GM18520 (cell line): ENCODE data around the gene FAM180A.
"Not testable (repeated sequence)": the region's sequence is repeated elsewhere in the genome, so short reads cannot be mapped to it uniquely, and the experiment has no call there.

ENCODE experiments used
- ATAC-seq: cut with Tn5 transposase; IDR thresholded peaks from one replicate; pipeline ENCODE4 v1.9.1; 2021; ENCODE audit not compliant: unreplicated experiment

The FAM180A gene

DNA sequence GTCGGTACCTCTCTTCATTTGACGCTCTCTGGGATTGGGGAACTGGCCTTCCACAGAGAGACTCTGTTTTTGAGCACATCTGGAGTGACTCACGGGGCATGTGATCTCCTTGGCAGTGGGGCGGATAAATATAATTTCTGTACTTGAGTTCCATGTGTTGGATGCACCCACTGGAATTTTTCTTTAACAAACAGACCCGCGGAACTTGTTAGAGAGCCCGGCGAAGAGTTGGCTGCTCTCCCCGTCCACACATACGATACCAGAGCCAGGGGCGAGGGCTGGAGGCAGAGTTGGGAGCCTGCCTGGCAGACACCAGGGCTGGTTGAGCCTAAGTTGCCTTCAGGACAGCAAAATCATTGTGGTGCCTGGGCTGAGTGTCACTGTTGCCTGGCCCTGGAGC lies at the start of gene FAM180A:
Gene FAM180A (minus strand): TSS at position 44 of the 400 bp plus-strand sequence. CDS start 233 bp downstream, outside the sequence.
- ATAC-seq: no peak

DNA sequence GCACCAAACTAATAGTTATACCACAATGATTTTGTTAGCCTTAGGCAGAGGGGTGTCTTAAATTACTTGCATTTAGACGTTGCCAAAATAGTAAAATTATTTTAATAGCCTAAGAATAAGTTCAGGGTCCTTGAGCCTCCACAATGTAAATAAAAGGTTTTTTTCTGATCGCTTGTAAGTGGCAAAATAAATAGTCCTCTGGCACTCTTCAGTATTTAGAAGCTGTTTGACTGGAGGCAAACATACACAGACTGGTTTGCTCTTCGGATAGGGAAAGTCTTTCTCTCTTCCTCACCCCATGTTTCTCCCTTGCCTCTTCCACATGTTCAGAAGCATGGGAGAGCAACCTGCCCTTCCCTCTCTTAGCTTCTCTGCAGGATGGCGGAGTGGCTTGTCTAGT lies 49.5 kb upstream of the FAM180A start:
- no peak for ATAC-seq

DNA sequence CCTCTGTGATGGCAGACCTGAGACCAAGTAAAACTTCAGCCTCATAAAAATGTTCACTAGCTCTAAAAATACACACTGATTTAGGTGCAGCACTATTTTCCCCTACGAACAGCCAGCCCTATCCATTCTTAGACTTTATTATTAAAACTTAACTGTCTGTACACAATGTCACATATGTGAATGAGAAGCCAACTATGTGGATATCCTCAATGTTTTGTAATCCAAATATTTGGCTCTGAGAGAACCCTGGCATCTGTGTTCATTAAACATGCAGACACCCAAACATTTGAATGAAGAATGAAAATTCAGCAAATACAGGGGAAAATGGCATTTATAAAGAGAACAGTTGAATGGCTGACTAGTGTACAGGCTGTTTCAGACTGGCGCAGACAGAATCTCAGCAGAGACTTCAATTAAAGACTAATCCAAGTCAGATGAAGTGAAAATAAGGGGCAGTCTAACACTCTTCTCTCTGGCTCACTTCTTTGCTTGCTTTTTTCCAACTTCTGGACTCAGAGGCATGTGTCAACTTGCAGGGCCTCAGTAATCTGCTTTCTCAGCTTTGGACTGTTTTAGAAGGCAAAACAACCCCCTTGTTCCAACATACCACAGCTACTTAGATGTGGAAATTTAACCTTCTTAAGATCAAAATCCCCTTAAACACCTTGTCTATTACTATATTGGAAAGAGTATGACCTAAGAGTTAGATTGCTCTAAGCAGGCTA lies 47.4 kb upstream of the FAM180A start:
- ATAC-seq: no peak

DNA sequence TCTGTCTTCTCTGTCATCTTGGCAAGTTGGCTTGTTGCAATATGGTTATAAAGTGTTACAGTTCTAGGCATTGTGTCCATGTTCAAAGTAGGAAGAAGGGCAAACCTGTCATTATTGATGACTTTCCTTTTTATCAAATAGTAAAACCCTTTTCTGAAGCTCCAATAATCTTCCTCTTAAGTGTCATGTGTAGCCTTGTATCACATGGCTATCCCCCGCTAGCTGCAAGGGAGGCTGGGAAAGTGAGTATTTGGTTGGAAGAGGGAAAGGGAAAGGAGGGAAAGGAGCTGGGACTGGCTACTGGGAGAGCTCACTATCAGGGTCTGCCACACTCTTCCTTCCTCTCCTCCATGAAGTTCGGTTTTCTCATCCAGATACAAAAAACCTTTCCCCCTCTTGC lies 45.2 kb upstream of the FAM180A start:
- ATAC-seq: no peak

- ATAC-seq: no peak
These were observed 44.3 kb upstream of the FAM180A start for GRCh38 chr7:135792866-135793265.

DNA sequence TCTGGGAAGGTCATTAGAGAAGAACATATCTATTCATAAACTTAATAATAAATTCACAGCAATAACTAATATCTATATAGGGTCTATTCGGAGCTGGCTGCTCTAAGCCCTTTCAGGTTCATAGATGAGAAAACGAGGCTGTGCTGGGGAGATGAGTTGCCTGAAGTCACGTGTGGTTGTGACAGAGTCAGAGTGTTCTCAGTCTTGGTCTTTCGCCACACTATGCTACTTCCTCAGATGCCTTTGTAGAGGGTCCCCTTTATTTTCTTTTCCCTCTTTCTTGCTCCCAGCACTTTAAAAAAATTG lies 43.7 kb upstream of the FAM180A start:
- ATAC-seq: no peak

DNA sequence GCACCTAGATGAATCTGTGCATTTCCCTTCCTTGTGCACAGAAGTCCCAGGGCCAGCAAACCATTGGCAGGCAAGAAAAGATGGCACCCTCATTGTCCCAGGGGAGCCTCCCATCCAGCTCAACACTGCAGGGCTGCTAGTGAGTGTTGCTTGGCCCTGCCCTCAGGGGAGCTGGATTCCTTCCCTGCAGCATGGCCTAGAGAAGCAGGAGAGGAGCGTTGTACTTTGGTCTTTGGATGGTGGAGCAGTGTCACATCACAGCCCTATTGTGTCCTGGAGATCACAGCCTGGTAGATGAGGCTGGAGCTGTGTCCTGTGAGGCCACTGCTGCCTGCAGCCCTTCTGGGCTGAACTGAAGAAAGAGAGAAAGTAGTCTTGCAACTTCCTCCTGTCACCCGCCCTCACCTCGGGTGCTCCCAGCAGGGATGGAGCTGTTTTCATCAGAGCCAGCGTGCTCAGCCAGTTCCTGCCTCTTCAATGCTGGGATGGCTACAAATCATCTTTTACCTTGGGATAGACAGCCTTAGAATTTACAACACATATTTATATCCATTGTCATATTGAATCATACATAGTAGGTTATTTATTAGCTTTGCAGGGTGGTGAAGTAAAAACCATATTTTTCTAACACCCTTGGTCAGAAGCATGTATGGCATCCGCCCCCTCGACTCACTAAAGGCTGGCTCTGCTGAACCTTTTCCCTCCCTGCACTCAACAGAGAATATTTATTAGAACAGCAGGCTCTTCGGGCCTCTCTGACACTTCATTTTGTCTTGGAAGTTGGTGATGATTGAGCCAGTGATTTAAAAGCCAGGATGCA lies 43.1 kb upstream of the FAM180A start:
- no peak for ATAC-seq

DNA sequence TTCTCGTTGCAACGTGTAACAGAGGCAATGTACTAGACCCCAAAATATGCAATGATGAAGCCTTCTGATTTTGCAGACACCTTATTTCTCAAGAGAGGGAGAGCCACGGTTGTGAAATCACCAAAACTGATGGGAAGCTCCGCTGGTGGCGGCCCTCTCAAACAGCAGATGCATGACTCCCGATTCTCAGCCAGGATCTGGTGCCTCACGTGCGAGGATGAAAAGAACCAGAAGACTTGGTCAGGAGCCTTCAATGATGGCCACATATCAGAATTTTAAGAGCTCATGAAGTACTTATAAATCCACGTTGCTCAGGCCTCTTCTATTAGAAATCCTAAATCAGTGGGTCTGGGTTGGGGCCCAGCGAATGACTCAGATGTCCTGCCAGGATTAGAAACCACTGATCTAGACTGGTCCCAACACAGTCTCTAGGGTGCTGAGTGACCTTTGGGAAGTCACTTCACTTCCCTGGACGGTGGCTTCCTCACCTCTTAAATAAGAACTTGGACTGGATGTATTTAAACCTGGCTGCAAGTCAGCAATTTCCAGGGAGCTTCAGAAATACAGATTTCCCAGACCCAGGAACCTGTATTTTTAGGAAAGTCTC lies 41.9 kb upstream of the FAM180A start:
- ATAC-seq: no peak

GRCh38 chr7:135789956-135790355 lies 41.3 kb upstream of the FAM180A start:
- ATAC-seq: no peak

GRCh38 chr7:135789431-135789830 lies 40.8 kb upstream of the FAM180A start:
- ATAC-seq: no peak

GRCh38 chr7:135786911-135787310 lies 38.3 kb upstream of the FAM180A start:
- ATAC-seq: no peak

GRCh38 chr7:135785065-135785464 lies 36.5 kb upstream of the FAM180A start:
- ATAC-seq: no peak

DNA sequence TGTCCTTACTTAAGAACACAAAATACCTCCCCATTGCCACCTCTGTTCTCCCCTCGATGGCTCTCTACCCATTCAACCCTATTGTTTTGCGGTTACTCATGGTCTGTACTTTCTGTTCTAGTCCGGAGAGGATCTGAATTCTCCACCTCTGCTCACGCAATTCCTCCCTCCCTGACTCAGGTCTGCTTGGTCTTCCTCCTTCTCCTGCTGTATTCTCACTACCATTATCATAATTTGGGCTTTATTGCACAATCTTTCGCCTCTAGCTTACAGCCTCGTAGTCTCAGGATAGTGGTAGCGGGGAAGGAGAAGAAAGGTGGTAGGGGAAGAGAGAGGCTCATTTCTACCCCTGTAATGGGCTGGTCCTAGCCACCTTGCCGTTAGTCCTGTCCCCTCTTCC lies 35.4 kb upstream of the FAM180A start:
- no peak for ATAC-seq

GRCh38 chr7:135782801-135783200 lies 34.2 kb upstream of the FAM180A start:
- ATAC-seq: no peak

- ATAC-seq: no peak
These were observed 33.8 kb upstream of the FAM180A start for GRCh38 chr7:135782377-135782776.

DNA sequence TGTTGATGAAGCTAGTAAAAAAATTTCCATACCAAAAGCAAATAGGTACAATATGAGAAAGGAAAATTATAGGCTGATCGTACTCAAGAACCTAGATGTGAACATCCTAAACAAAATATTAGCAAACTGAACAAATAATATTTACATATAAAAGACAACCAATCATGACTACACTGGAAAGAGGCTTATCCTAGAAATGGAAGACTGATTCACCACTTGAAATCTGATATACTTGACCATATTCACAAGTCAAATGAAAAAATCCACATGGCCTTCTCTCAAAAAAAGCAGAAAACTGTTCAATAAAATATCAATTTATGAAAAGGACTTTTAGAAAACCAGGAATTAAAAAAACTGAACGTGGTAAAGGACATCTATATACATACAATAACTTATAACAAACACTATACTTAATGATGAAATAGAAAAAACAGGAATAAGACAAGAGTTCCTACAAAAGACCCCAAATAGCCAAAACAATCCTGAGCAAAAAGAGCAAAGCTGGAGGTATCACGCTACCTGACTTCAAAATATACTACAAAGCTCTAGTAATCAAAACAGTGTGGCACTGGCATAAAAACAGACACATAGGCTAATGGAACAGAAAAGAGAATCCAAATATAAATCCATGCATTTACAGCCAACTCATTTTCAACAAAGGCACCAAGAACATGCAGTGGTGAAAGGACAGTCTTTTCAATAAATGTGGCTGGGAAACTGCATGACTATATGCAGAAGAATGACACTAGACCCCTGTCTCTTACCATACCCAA lies 29.2 kb upstream of the FAM180A start:
- no peak for ATAC-seq

DNA sequence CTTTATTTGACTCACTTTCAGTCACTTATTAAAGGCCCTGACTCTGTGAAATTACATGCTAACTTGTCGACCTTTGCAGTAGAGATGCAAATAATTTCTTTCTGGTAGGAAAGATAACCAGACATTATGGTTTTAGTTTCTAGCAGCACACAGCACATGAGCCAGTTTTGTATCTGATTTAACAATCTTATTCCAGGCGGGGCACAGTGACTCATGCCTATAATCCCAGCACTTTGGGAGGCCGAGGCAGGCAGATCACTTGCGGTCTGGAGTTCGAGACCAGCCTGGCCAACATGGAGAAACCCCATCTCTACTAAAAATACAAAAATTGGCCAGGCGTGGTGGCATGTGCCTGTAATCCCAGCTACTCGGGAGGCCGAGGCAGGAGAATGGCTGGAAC lies 27.3 kb upstream of the FAM180A start:
- not testable (repeated sequence) for ATAC-seq

- no peak for ATAC-seq
These were observed 26.6 kb upstream of the FAM180A start for GRCh38 chr7:135775230-135775629.

- ATAC-seq: no peak
These were observed 25.7 kb upstream of the FAM180A start for GRCh38 chr7:135774284-135774683.

DNA sequence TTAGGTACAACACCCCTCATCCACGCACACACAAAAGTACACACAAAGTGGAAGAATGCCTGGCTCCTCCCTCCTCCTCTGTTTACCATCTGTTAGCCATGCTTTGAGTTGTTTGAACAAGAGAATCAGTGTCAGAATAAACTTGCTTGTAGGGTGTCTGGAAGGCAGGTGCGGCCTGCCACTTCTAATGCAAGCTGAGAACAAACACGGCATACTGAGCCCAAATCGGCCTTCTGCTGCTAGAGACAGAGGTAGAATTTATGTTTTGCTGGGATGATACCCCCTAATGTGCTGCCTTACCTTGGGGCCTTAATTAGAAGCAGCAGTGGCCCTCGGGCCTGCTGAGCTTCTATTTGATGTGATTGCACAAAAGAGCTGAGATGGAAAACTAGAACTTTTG lies 24.9 kb upstream of the FAM180A start:
- ATAC-seq: no peak

DNA sequence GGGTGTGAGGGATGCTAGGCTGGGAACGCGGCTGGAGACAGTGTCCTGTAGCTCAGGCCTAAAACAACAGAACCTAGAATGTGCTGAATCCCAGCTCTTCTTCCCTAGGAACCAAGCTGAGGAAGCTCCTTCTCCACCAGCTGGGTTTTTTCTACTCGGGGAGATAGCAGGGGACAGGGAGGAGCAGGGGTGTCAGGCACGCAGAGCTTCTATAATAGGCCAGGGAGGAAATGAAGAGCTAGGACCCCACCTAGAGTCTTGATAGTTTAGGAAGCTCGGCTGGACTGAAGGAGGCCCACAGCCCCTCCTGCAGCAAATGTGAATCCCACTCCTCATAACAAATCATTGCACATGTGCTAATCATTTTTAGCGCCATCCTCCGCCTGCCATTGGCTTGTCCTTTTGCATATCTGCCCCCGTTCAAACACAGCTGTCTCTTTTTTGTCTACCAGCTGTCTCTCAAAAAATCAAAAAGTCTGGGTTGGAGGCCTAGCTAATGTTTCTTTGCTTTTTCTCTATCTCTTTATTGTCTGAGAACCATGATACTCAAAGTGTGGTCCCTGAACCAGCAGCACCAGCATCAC lies 24.1 kb upstream of the FAM180A start:
- no peak for ATAC-seq
